Naive B cell (primary cell): Measurements from ENCODE around the gene GNB4. TPM values are rescaled to one million over a fixed set of nuclear protein-coding genes. Genes with fewer than 3 reads are reported as not detected.
A peak's percentile ranks its signal among the peaks of the same experiment; 100 is the strongest.

ENCODE experiments used
- ATAC-seq, 2 donors: fragments of 150-1000 bp; cut with Tn5 transposase; 2 replicates each; pipeline ENCODE4 v1.10.0; 2021; ENCODE audit warnings: low read depth in 2 of 2, mild to moderate bottlenecking in 2 of 2, moderate library complexity in 2 of 2
- DNase-seq: peaks from one replicate; pipeline ENCODE4 v3.0.0; 2022
- H3K27ac Mint-ChIP-seq, 6 donors: one replicate each; pipeline ENCODE4 v1.8.0; 2020 to 2022; ENCODE audit warnings: mild to moderate bottlenecking in 6 of 6, mixed read lengths in 6 of 6, moderate library complexity in 5 of 6, inconsistent platforms in 2 of 6
- H3K27me3 Mint-ChIP-seq, 3 donors: one replicate each; pipeline ENCODE4 v1.8.0; 2021 to 2022; ENCODE audit warnings: mixed read lengths in 3 of 3, mild to moderate bottlenecking in 1 of 3
- H3K36me3 Mint-ChIP-seq, 2 donors: one replicate each; pipeline ENCODE4 v1.8.0; 2020 to 2022; ENCODE audit warnings: mixed read lengths in 2 of 2, inconsistent platforms in 1 of 2, mild to moderate bottlenecking in 1 of 2
- H3K4me1 Mint-ChIP-seq, 3 donors: one replicate each; pipeline ENCODE4 v1.8.0; 2020 to 2022; ENCODE audit warnings: mixed read lengths in 3 of 3, inconsistent platforms in 1 of 3, mild to moderate bottlenecking in 1 of 3, moderate library complexity in 1 of 3
- H3K4me3 Mint-ChIP-seq, 8 donors: one replicate each; pipeline ENCODE4 v1.8.0; 2020 to 2022; ENCODE audit warnings: mild to moderate bottlenecking in 8 of 8, mixed read lengths in 8 of 8, moderate library complexity in 8 of 8, inconsistent platforms in 2 of 8
- H3K9me3 Mint-ChIP-seq, 7 donors: one replicate each; pipeline ENCODE4 v1.8.0; 2020 to 2022; ENCODE audit warnings: mixed read lengths in 7 of 7, mild to moderate bottlenecking in 5 of 7, inconsistent platforms in 2 of 7, moderate library complexity in 1 of 7
- polyA plus RNA-seq, 6 donors: library from polyadenylated mRNA; unstranded; fragments of 300-500 nt; fragmentation: Illumina TruSeq; gene quantifications; one replicate each; pipeline ENCODE4 v1.2.3, GENCODE V29; 2021; ENCODE audit warnings: low read depth in 6 of 6

GNB4 gene
- 10 to 100 TPM; 12.9 to 53.9 (median 44.7) TPM for polyA plus RNA-seq

- DNase-seq (peak; percentile 85), ATAC-seq (peak; percentile 83 to 84)
- H3K9me3 Mint-ChIP-seq: no peaks in the 10 kb centered on the region
- H3K4me3 Mint-ChIP-seq: peak within 1 kb of the TSS; percentile 84 to 98 (median 94)
- H3K27me3 Mint-ChIP-seq: no peaks in the 10 kb centered on the region
- H3K36me3 Mint-ChIP-seq: peaks cover 0 to 10% of the 10 kb centered on the region in 2 donors
- peaks cover 40 to 49% (median 45%) of the 10 kb centered on the region in 3 donors for H3K4me1 Mint-ChIP-seq
- peak within 1 kb of the TSS; percentile 88 to 97 (median 95) for H3K27ac Mint-ChIP-seq
These were observed at the start of gene GNB4 for GRCh38 chr3:179451265-179452175. Gene GNB4 (minus strand): TSS chr3:179451470. CDS start chr3:179426200, 25,270 bp downstream.

GRCh38 chr3:179495483-179495882 is 44.2 kb upstream of the GNB4 start:
- H3K9me3 Mint-ChIP-seq: peaks cover 38 to 92% (median 79%) of the 10 kb centered on the region in 7 donors
- H3K36me3 Mint-ChIP-seq: peaks cover 11 to 45% of the 10 kb centered on the region in 2 donors
- H3K4me1 Mint-ChIP-seq: no peaks in the 10 kb centered on the region
- no peak overlapping the region for H3K27ac Mint-ChIP-seq
- DNase-seq: no peak
- ATAC-seq: no peak
- H3K4me3 Mint-ChIP-seq: peak overlapping the region in 1 of 8 donors; percentile 37
- peaks cover 0 to 23% (median 2%) of the 10 kb centered on the region in 3 donors for H3K27me3 Mint-ChIP-seq

GRCh38 chr3:179493260-179493659 is 42.0 kb upstream of the GNB4 start:
- H3K4me1 Mint-ChIP-seq: no peaks in the 10 kb centered on the region
- peaks cover 5 to 25% (median 7%) of the 10 kb centered on the region in 3 donors for H3K27me3 Mint-ChIP-seq
- H3K36me3 Mint-ChIP-seq: peaks cover 11 to 52% of the 10 kb centered on the region in 2 donors
- H3K4me3 Mint-ChIP-seq: no peak overlapping the region
- no peak overlapping the region for H3K27ac Mint-ChIP-seq
- DNase-seq: no peak
- peaks cover 42 to 85% (median 72%) of the 10 kb centered on the region in 7 donors for H3K9me3 Mint-ChIP-seq
- no peak for ATAC-seq

- Mint-ChIP-seq H3K36me3 (peaks cover 8 to 19% of the 10 kb centered on the region in 2 donors), H3K9me3 (peaks cover 14 to 35% (median 30%) of the 10 kb centered on the region in 7 donors), H3K4me1 (no peaks in the 10 kb centered on the region), H3K27ac (no peak overlapping the region), H3K4me3 (no peak overlapping the region), H3K27me3 (peaks cover 5 to 16% (median 11%) of the 10 kb centered on the region in 3 donors)
- DNase-seq (no peak), ATAC-seq (no peak)
These were observed 36.9 kb upstream of the GNB4 start for GRCh38 chr3:179488213-179488612.

GRCh38 chr3:179486806-179487205 is 35.5 kb upstream of the GNB4 start:
- Mint-ChIP-seq H3K4me3 (no peak overlapping the region), H3K36me3 (peaks cover 4 to 14% of the 10 kb centered on the region in 2 donors), H3K27ac (no peak overlapping the region), H3K9me3 (peaks cover 10 to 24% (median 19%) of the 10 kb centered on the region in 7 donors), H3K4me1 (no peaks in the 10 kb centered on the region), H3K27me3 (peaks cover 5 to 15% (median 12%) of the 10 kb centered on the region in 3 donors)
- ATAC-seq: no peak
- no peak for DNase-seq

- peaks cover 0 to 4% (median 0%) of the 10 kb centered on the region in 3 donors for H3K27me3 Mint-ChIP-seq
- no peak for DNase-seq
- no peaks in the 10 kb centered on the region for H3K4me1 Mint-ChIP-seq
- no peak overlapping the region for H3K27ac Mint-ChIP-seq
- H3K9me3 Mint-ChIP-seq: peaks cover 0 to 4% (median 0%) of the 10 kb centered on the region in 7 donors
- no peak overlapping the region for H3K4me3 Mint-ChIP-seq
- ATAC-seq: no peak
- H3K36me3 Mint-ChIP-seq: no peaks in the 10 kb centered on the region
These were observed 31.6 kb upstream of the GNB4 start for GRCh38 chr3:179482857-179483256.

- H3K9me3 Mint-ChIP-seq: peaks cover 0 to 4% (median 0%) of the 10 kb centered on the region in 7 donors
- no peak for ATAC-seq
- no peak overlapping the region for H3K4me3 Mint-ChIP-seq
- peak overlapping the region in 1 of 6 donors; percentile 15 for H3K27ac Mint-ChIP-seq
- DNase-seq: no peak
- H3K36me3 Mint-ChIP-seq: no peaks in the 10 kb centered on the region
- H3K27me3 Mint-ChIP-seq: no peaks in the 10 kb centered on the region
- peaks cover 8 to 17% (median 12%) of the 10 kb centered on the region in 3 donors for H3K4me1 Mint-ChIP-seq
These were observed 24.9 kb upstream of the GNB4 start for GRCh38 chr3:179476215-179476614.

GRCh38 chr3:179474480-179474879 is 23.2 kb upstream of the GNB4 start:
- Mint-ChIP-seq H3K27ac (peak overlapping the region in 1 of 6 donors; percentile 47), H3K4me1 (peaks cover 8 to 17% (median 12%) of the 10 kb centered on the region in 3 donors), H3K9me3 (peaks cover 0 to 3% (median 0%) of the 10 kb centered on the region in 7 donors), H3K27me3 (no peaks in the 10 kb centered on the region), H3K36me3 (no peaks in the 10 kb centered on the region), H3K4me3 (peak overlapping the region in 3 of 8 donors; percentile 9 to 25 (median 16))
- ATAC-seq: no peak
- no peak for DNase-seq

- H3K4me3 Mint-ChIP-seq: peak overlapping the region in 5 of 8 donors; percentile 13 to 52 (median 41)
- ATAC-seq (peak; percentile 96 to 98), DNase-seq (peak; percentile 33)
- H3K9me3 Mint-ChIP-seq: peaks cover 0 to 2% (median 0%) of the 10 kb centered on the region in 7 donors
- H3K27ac Mint-ChIP-seq: peak overlapping the region in 4 of 6 donors; percentile 24 to 76 (median 58)
- peaks cover 8 to 17% (median 12%) of the 10 kb centered on the region in 3 donors for H3K4me1 Mint-ChIP-seq
- H3K27me3 Mint-ChIP-seq: no peaks in the 10 kb centered on the region
- no peaks in the 10 kb centered on the region for H3K36me3 Mint-ChIP-seq
These were observed 22.3 kb upstream of the GNB4 start for GRCh38 chr3:179473565-179473964.

GRCh38 chr3:179464323-179465092 is 13.2 kb upstream of the GNB4 start:
- H3K36me3 Mint-ChIP-seq: no peaks in the 10 kb centered on the region
- no peaks in the 10 kb centered on the region for H3K27me3 Mint-ChIP-seq
- peaks cover 10 to 22% (median 13%) of the 10 kb centered on the region in 3 donors for H3K4me1 Mint-ChIP-seq
- H3K27ac Mint-ChIP-seq: peak overlapping the region in 3 of 6 donors; percentile 70 to 90 (median 81)
- DNase-seq (no peak), ATAC-seq (peak; percentile 60 to 62)
- H3K9me3 Mint-ChIP-seq: no peaks in the 10 kb centered on the region
- peak overlapping the region; percentile 7 to 86 (median 64) for H3K4me3 Mint-ChIP-seq

- Mint-ChIP-seq H3K27ac (no peak overlapping the region), H3K9me3 (no peaks in the 10 kb centered on the region), H3K4me1 (peaks cover 10 to 22% (median 13%) of the 10 kb centered on the region in 3 donors), H3K4me3 (no peak overlapping the region), H3K27me3 (no peaks in the 10 kb centered on the region), H3K36me3 (no peaks in the 10 kb centered on the region)
- DNase-seq: no peak
- no peak for ATAC-seq
These were observed 12.0 kb upstream of the GNB4 start for GRCh38 chr3:179463319-179463718.

GRCh38 chr3:179460260-179460659 is 9.0 kb upstream of the GNB4 start:
- H3K4me1 Mint-ChIP-seq: peaks cover 10 to 13% (median 13%) of the 10 kb centered on the region in 3 donors
- ATAC-seq (no peak), DNase-seq (no peak)
- no peaks in the 10 kb centered on the region for H3K9me3 Mint-ChIP-seq
- H3K4me3 Mint-ChIP-seq: no peak overlapping the region
- no peaks in the 10 kb centered on the region for H3K27me3 Mint-ChIP-seq
- no peak overlapping the region for H3K27ac Mint-ChIP-seq
- no peaks in the 10 kb centered on the region for H3K36me3 Mint-ChIP-seq

- Mint-ChIP-seq H3K36me3 (no peaks in the 10 kb centered on the region), H3K27ac (peak overlapping the region in 1 of 6 donors; percentile 46), H3K4me3 (peak overlapping the region in 1 of 8 donors; percentile 17), H3K4me1 (peaks cover 8 to 12% (median 9%) of the 10 kb centered on the region in 3 donors), H3K9me3 (no peaks in the 10 kb centered on the region), H3K27me3 (no peaks in the 10 kb centered on the region)
- no peak for DNase-seq
- no peak for ATAC-seq
These were observed 4.7 kb upstream of the GNB4 start for GRCh38 chr3:179455954-179456353.
